K562 (cell line): ENCODE results near the gene LMTK2. TPM values are rescaled to one million over a fixed set of nuclear protein-coding genes. Genes with fewer than 3 reads are reported as not detected.
A peak's percentile ranks its signal among the peaks of the same experiment; 100 is the strongest.

Experiments used
- ATAC-seq: fragments of 200-7000 bp; cut with Tn5 transposase; 3 replicates; pipeline ENCODE4 v1.9.1; 2020; ENCODE audit warnings: moderate library complexity
- BruUV-seq: library from RNA; stranded (reverse); fragments of 400-500 nt; replicated peaks from 2 replicates; lab custom pipeline; 2021; lab: Mats Ljungman, UMichigan
- CTCF ChIA-PET: fragments of 300-600 bp; formaldehyde crosslinking; extraction: SDS; loops from one replicate; lab custom pipeline; 2021; ENCODE audit warnings: low intra/inter-chr PET ratio; lab: Yijun Ruan, JAX
- POLR2A ChIA-PET: fragments of 300-600, 350-650 bp; sonication (Branson Sonifier 250); formaldehyde crosslinking; extraction: SDS; loops from one replicate; lab custom pipeline; 2021; ENCODE audit warnings: antibody characterized with exemption, inconsistent platforms; lab: Yijun Ruan, JAX
- DNase-seq, 4 experiments: peaks; one replicate each; pipeline versions ENCODE4 v3.0.0 to v3.0.0-alpha.2; 2011 to 2018; ENCODE audit warnings: low spot score in 3 of 4, mixed read lengths in 3 of 4; ENCODE audit errors: extremely low read depth in 1 of 4
- FAIRE-seq: peaks from 2 replicates; lab custom pipeline; 2011; peaks lifted over from hg19 to GRCh38; lab: Jason Lieb, UNC
- H2AFZ ChIP-seq: 2 replicates; pipeline ENCODE4 v1.6.0; 2011; ENCODE audit warnings: low read depth, low read length, control low read depth, inconsistent platforms
- H3K27ac ChIP-seq: fragments of 200-600 bp; 3 replicates; pipeline ENCODE4 v1.8.0; 2011; ENCODE audit warnings: low read depth, mild to moderate bottlenecking, control low read depth, inconsistent platforms, low read length, moderate library complexity, mixed read lengths; ENCODE audit errors: extremely low read depth
- H3K27me3 ChIP-seq, 2 experiments: fragments of 300-600 bp in 1 of 2; 2 replicates in 1 of 2; 3 replicates in 1 of 2; pipeline versions ENCODE4 v1.6.0 to v1.8.0; 2011; ENCODE audit warnings: inconsistent platforms in 2 of 2, low read length in 2 of 2, mild to moderate bottlenecking in 1 of 2, mixed read lengths in 1 of 2, moderate library complexity in 1 of 2; ENCODE audit not compliant: control insufficient read depth in 2 of 2, insufficient read depth in 2 of 2
- H3K36me3 ChIP-seq: fragments of 300-600 bp; 3 replicates; pipeline ENCODE4 v1.8.0; 2011; ENCODE audit warnings: mild to moderate bottlenecking, low read length, inconsistent platforms; ENCODE audit not compliant: control insufficient read depth, insufficient read depth
- H3K4me1 ChIP-seq, 2 experiments: fragments of 200-600 bp in 1 of 2; replicated peaks in 1 of 2; 2 replicates in 1 of 2; 3 replicates in 1 of 2; pipeline versions ENCODE4 v1.5.1 to v1.8.0; 2011; ENCODE audit warnings: inconsistent platforms in 2 of 2, low read length in 2 of 2, mild to moderate bottlenecking in 1 of 2, mixed read lengths in 1 of 2, moderate library complexity in 1 of 2; ENCODE audit not compliant: control insufficient read depth in 2 of 2, insufficient read depth in 2 of 2
- H3K4me2 ChIP-seq: 2 replicates; pipeline ENCODE4 v1.6.1; 2011; ENCODE audit warnings: low read length, control low read depth, inconsistent platforms, mixed read lengths; ENCODE audit not compliant: insufficient read depth
- H3K4me3 ChIP-seq: fragments of 200-600 bp; sonication (generic), shearing (Covaris generic); 2 replicates; pipeline ENCODE4 v1.5.1; 2016; ENCODE audit warnings: control low read depth, inconsistent platforms
- H3K79me2 ChIP-seq: fragments of 200-600 bp; 3 replicates; pipeline ENCODE4 v1.8.0; 2011; ENCODE audit warnings: low read length, inconsistent platforms; ENCODE audit not compliant: control insufficient read depth, insufficient read depth
- H3K9ac ChIP-seq, 2 experiments: 2 replicates each; pipeline versions ENCODE4 v1.6.0 to v1.6.1; 2011; ENCODE audit warnings: low read depth in 2 of 2, low read length in 2 of 2, control low read depth in 1 of 2, inconsistent platforms in 1 of 2, mild to moderate bottlenecking in 1 of 2, mixed read lengths in 1 of 2; ENCODE audit not compliant: insufficient read depth in 1 of 2
- H3K9me1 ChIP-seq: one replicate; pipeline ENCODE4 v1.6.0; 2011; ENCODE audit warnings: inconsistent platforms, mild to moderate bottlenecking, low read length, moderate library complexity; ENCODE audit not compliant: control insufficient read depth, insufficient read depth
- H3K9me3 ChIP-seq: replicated peaks from 2 replicates; pipeline ENCODE4 v1.5.1; 2011; ENCODE audit warnings: low read depth, low read length, inconsistent platforms; ENCODE audit not compliant: control insufficient read depth, insufficient read depth
- H4K20me1 ChIP-seq: replicated peaks from 2 replicates; pipeline ENCODE4 v1.6.1; 2011; ENCODE audit warnings: low read length, inconsistent platforms, mixed read lengths; ENCODE audit not compliant: control insufficient read depth, insufficient read depth
- ADNP ChIP-seq: fragments of 200-800 bp; sonication (Bioruptor generic); IDR thresholded peaks from 2 replicates; pipeline ENCODE4 v1.6.1; 2016; ENCODE audit warnings: missing genetic modification characterization, missing compliant biosample characterization
- CHD4 ChIP-seq: fragments of 200-600 bp; sonication (generic); IDR thresholded peaks from 3 replicates; pipeline ENCODE4 v1.6.1; 2012; ENCODE audit warnings: low read depth, mild to moderate bottlenecking, mixed read lengths, low read length, inconsistent platforms; ENCODE audit not compliant: insufficient read depth, insufficient replicate concordance, poor library complexity, severe bottlenecking
- FOXJ3 ChIP-seq: sonication (generic); formaldehyde crosslinking; IDR thresholded peaks from 2 replicates; pipeline ENCODE4 v1.4.0; 2020; ENCODE audit warnings: mild to moderate bottlenecking, missing genetic modification reagents
- MAFK ChIP-seq: IDR thresholded peaks from 2 replicates; pipeline ENCODE4 v1.6.1; 2011; ENCODE audit warnings: low read length, improper control_type of control experiment
- MAZ ChIP-seq, 2 experiments: fragments of 450-650 bp in 1 of 2; sonication (generic) in 1 of 2; formaldehyde crosslinking; IDR thresholded peaks in 1 of 2; conservative IDR thresholded peaks in 1 of 2; 2 replicates each; pipeline versions ENCODE4 v1.4.0 to v1.5.0; 2020; ENCODE audit warnings: mild to moderate bottlenecking in 1 of 2, missing genetic modification reagents in 1 of 2
- POU5F1 ChIP-seq: fragments of 150-350 bp; IDR thresholded peaks from 2 replicates; pipeline ENCODE4 v1.6.1; 2014; ENCODE audit warnings: borderline replicate concordance, low read length, low read depth, mild to moderate bottlenecking; ENCODE audit not compliant: partially characterized antibody
- SP2 ChIP-seq: IDR thresholded peaks from 2 replicates; pipeline ENCODE4 v1.6.1; 2011; ENCODE audit warnings: mild to moderate bottlenecking, low read depth, low read length, moderate library complexity; ENCODE audit not compliant: poor library complexity, severe bottlenecking; ENCODE audit errors: extremely low read depth
- STAT5B ChIP-seq: fragments of 250-450 bp; sonication (Bioruptor Pico); IDR thresholded peaks from 2 replicates; pipeline ENCODE4 v1.8.0; 2021; ENCODE audit warnings: mild to moderate bottlenecking, inconsistent platforms
- ZNF232 ChIP-seq: sonication (generic); formaldehyde crosslinking; IDR thresholded peaks from 2 replicates; pipeline ENCODE4 v1.8.0; 2022; ENCODE audit warnings: mild to moderate bottlenecking, missing genetic modification reagents
- ZNF436 ChIP-seq: fragments of 250-450, 450-650 bp; sonication (Bioruptor Pico); formaldehyde crosslinking; IDR thresholded peaks from 2 replicates; pipeline ENCODE4 v1.7.0; 2020; ENCODE audit warnings: mild to moderate bottlenecking
- WGBS: fragments of 100-300 bp; shearing (Covaris generic); methylation state at CpG from one replicate; pipeline ENCODE4 v1.1.6; 2016; ENCODE audit warnings: low coverage, mixed read lengths; ENCODE audit not compliant: insufficient coverage; ENCODE audit errors: missing lambda C conversion rate; 5-methylcytosine and 5-hydroxymethylcytosine counted together
- in situ Hi-C: fragments of 300-500 bp; cut with MboI; formaldehyde crosslinking; loops from 4 replicates; pipeline ENCODE4 v1.15.0; 2018; ENCODE audit warnings: inconsistent platforms, mixed read lengths
- intact Hi-C: fragments of 100-400 bp; cut with micrococcal nuclease; formaldehyde crosslinking; loops from 2 replicates; pipeline ENCODE4 v1.14.2; 2022
- polyA plus RNA-seq, 8 experiments: library from polyadenylated mRNA; depleted of rRNA in 4 of 8; stranded (reverse) in 5 of 8; unstranded in 3 of 8; fragments of >200 nt; fragmentation: Nextera tagmentation in 2 of 8; fragmentation: Illumina TruSeq in 1 of 8; extraction: Ambion mirVana in 2 of 8; extraction: Trizol in 1 of 8; gene quantifications; 2 replicates each; pipeline versions ENCODE4 v1.2.1 to v1.2.3, GENCODE V29; 2011 to 2014; ENCODE audit warnings: inconsistent platforms in 1 of 8, missing spikeins in 1 of 8
- total RNA-seq, 7 experiments: library from RNA; depleted of rRNA in 6 of 7; stranded (reverse); fragments of >200 nt in 6 of 7; fragmentation: Illumina TruSeq in 2 of 7; extraction: Trizol in 2 of 7; gene quantifications; 2 replicates each; pipeline versions ENCODE4 v1.2.1 to v1.2.3, GENCODE V29; 2011 to 2021; ENCODE audit warnings: low replicate concordance in 1 of 7

The LMTK2 gene
- total and polyA plus RNA-seq, 9 of the 15 experiments (the other 6 are each of a cell fraction or from before 2014, with no cell fraction given), result 0.78 to 16.4 (median 6.3) TPM

- ChIA-PET POLR2A (no interaction called here), CTCF (no interaction called here)
- no TSS peak for BruUV-seq
- H3K9ac ChIP-seq, result 0 out of 4 replicates have a peak overlapping the region, but pooled peaks of 1 of the 2 experiments have one; percentile 42
- H4K20me1 ChIP-seq, result peaks cover 4% of the 10 kb centered on the region; the same call in 1 of the 2 replicates
- H3K36me3 ChIP-seq, result peaks cover 51% of the 10 kb centered on the region; the same call in 2 of the 3 replicates
- no peaks in the 10 kb centered on the region for H3K79me2 ChIP-seq
- H3K9me3 ChIP-seq, result no peaks in the 10 kb centered on the region
- H3K27ac ChIP-seq, result no peak overlapping the region
- H3K9me1 ChIP-seq, result no peaks in the 10 kb centered on the region
- no peak for FAIRE-seq
- TF ChIP-seq MAZ (CRISPR knock-in tag; conservative IDR thresholded peaks at IDR 0.05 in 1 of 2, IDR thresholded peaks at IDR 0.05 in 1 of 2) (no peak), SP2 (no peak)
- intact Hi-C loops (no loop called here), in situ Hi-C loops (no loop called here)
- no peak for ATAC-seq
- DNase-seq, result no peak
- no peaks in the 10 kb centered on the region for H3K27me3 ChIP-seq
- 94% methylated on average over 26 of the region's 28 CpGs for WGBS
- H3K4me1 ChIP-seq, result no peaks in the 10 kb centered on the region; a peak in 1 of 5 replicates
- no peak overlapping the region for H2AFZ ChIP-seq
- no peak overlapping the region for H3K4me3 ChIP-seq
- H3K4me2 ChIP-seq, result no peak overlapping the region
These were observed 87.5 kb downstream of the LMTK2 start for GRCh38 chr7:98194186-98194585.

GRCh38 chr7:98194672-98195457 is 88.2 kb downstream of the LMTK2 start:
- in situ Hi-C loops, result no loop called here
- Histone ChIP-seq H3K4me3 (no peak overlapping the region), H3K36me3 (peaks cover 48% of the 10 kb centered on the region; the same call in 2 of the 3 replicates), H3K27ac (no peak overlapping the region), H3K27me3 (no peaks in the 10 kb centered on the region), H4K20me1 (peaks cover 4% of the 10 kb centered on the region; the same call in 1 of the 2 replicates), H3K4me1 (no peaks in the 10 kb centered on the region; a peak in 1 of 5 replicates), H3K9me1 (no peaks in the 10 kb centered on the region), H3K9ac (no peak overlapping the region), H3K4me2 (no peak overlapping the region), H2AFZ (no peak overlapping the region), H3K79me2 (no peaks in the 10 kb centered on the region), H3K9me3 (no peaks in the 10 kb centered on the region)
- ChIA-PET CTCF (no interaction called here), POLR2A (interaction anchor here (0.6 kb wide), 1 partner anchor 1284 kb away, joined by 4 read pairs; no protein-coding TSS in a partner anchor)
- no peak for DNase-seq
- TF ChIP-seq POU5F1 (no peak), ADNP (tag) (no peak), FOXJ3 (CRISPR knock-in tag) (no peak), ZNF436 (no peak), CHD4 (no peak), ZNF232 (CRISPR knock-in tag) (no peak), STAT5B (CRISPR knock-in tag) (no peak), MAFK (no peak)
- 88% methylated on average over 8 of the region's 8 CpGs for WGBS
- FAIRE-seq, result no peak
- BruUV-seq, result no TSS peak
- no peak for ATAC-seq
- intact Hi-C loops, result no loop called here
